ENCODE data around the gene IL3RA.

DNA sequence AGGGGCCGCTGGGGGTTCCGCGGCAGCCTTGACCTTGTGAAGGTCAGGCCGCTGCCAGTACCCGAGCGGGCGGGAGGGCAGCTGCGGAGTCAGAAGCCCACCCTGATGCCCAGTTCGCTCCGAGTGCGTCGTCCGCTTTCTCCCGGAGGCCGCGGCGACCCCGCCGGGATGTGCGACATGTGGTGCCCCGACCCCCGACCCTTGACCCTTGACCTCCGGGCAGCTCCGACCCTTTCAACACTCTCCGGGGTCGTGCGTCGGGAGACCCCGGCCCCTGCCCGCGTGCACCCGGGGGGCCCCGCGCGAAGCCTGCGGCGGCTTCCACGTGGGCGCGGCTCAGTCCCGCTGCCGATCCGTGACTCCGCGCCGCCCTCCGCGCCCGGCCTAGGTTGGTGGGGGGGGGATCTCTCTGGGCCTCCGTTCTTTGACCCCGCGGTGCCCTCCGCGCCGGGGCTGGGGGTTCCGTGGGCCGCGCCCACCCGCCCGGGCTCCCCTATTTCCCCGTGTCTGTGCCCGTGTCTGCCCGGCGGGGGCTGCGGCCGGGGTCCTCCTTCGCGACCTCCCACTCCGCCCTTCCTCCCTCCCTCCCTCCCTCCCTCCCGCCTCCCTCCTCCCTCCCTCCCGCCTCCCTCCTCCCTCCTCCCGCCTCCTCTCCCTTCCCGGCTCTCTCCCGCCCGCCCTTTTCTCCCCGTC is 55.9 kb downstream of the IL3RA start:
- TF ChIP-seq, protein P1, sequence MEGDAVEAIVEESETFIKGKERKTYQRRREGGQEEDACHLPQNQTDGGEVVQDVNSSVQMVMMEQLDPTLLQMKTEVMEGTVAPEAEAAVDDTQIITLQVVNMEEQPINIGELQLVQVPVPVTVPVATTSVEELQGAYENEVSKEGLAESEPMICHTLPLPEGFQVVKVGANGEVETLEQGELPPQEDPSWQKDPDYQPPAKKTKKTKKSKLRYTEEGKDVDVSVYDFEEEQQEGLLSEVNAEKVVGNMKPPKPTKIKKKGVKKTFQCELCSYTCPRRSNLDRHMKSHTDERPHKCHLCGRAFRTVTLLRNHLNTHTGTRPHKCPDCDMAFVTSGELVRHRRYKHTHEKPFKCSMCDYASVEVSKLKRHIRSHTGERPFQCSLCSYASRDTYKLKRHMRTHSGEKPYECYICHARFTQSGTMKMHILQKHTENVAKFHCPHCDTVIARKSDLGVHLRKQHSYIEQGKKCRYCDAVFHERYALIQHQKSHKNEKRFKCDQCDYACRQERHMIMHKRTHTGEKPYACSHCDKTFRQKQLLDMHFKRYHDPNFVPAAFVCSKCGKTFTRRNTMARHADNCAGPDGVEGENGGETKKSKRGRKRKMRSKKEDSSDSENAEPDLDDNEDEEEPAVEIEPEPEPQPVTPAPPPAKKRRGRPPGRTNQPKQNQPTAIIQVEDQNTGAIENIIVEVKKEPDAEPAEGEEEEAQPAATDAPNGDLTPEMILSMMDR (conservative IDR thresholded peaks at IDR 0.05; ENCODE audit: low read depth in 2 of 2): no peak
- TF ChIP-seq, protein P2, sequence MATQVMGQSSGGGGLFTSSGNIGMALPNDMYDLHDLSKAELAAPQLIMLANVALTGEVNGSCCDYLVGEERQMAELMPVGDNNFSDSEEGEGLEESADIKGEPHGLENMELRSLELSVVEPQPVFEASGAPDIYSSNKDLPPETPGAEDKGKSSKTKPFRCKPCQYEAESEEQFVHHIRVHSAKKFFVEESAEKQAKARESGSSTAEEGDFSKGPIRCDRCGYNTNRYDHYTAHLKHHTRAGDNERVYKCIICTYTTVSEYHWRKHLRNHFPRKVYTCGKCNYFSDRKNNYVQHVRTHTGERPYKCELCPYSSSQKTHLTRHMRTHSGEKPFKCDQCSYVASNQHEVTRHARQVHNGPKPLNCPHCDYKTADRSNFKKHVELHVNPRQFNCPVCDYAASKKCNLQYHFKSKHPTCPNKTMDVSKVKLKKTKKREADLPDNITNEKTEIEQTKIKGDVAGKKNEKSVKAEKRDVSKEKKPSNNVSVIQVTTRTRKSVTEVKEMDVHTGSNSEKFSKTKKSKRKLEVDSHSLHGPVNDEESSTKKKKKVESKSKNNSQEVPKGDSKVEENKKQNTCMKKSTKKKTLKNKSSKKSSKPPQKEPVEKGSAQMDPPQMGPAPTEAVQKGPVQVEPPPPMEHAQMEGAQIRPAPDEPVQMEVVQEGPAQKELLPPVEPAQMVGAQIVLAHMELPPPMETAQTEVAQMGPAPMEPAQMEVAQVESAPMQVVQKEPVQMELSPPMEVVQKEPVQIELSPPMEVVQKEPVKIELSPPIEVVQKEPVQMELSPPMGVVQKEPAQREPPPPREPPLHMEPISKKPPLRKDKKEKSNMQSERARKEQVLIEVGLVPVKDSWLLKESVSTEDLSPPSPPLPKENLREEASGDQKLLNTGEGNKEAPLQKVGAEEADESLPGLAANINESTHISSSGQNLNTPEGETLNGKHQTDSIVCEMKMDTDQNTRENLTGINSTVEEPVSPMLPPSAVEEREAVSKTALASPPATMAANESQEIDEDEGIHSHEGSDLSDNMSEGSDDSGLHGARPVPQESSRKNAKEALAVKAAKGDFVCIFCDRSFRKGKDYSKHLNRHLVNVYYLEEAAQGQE (IDR thresholded peaks at IDR 0.05; ENCODE audit: unreplicated experiment): no peak
- peak; percentile 44; the same call in 1 of the 2 replicates for TF ChIP-seq POLR2AphosphoS5 (IDR thresholded peaks at IDR 0.05; ENCODE audit: low read depth)
- TF ChIP-seq JUNB (IDR thresholded peaks at IDR 0.05; ENCODE audit: unreplicated experiment): no peak
- TF ChIP-seq EZH2 (IDR thresholded peaks at IDR 0.05; ENCODE audit: low read depth, unreplicated experiment): no peak
